ENCODE measurements around the gene CASP9. TPM values are rescaled to one million over a fixed set of nuclear protein-coding genes. Genes with fewer than 3 reads are reported as not detected.
"Not testable (repeated sequence)": the region's sequence is repeated elsewhere in the genome, so short reads cannot be mapped to it uniquely, and the experiment has no call there.

Gene CASP9
- total RNA-seq, 1 donor from 2014 or later: 8.5 TPM

GRCh38 chr1:15522551-15522950 lies 1.5 kb downstream of the CASP9 start:
- H3K36me3 Mint-ChIP-seq (ENCODE audit: low read depth, unreplicated experiment): no peaks in the 10 kb centered on the region
- H3K9me3 Mint-ChIP-seq (ENCODE audit: unreplicated experiment): no peaks in the 10 kb centered on the region
- no peak overlapping the region for H3K27ac Mint-ChIP-seq (ENCODE audit: unreplicated experiment)
- H4K20me1 ChIP-seq (ENCODE audit: insufficient read depth, low read length): peaks cover 4% of the 10 kb centered on the region
- no peak overlapping the region for H3K4me3 Mint-ChIP-seq (ENCODE audit: unreplicated experiment)
- no peaks in the 10 kb centered on the region for H3K36me3 ChIP-seq (ENCODE audit: insufficient read depth, low read length)
- H3K27ac ChIP-seq (ENCODE audit: low read depth, low read length): no peak overlapping the region
- H3K4me3 ChIP-seq (ENCODE audit: insufficient read depth, low read depth, low read length): no peak overlapping the region
- H3K4me1 ChIP-seq (ENCODE audit: insufficient read depth, low read length): peaks cover 17% of the 10 kb centered on the region
- peaks cover 6% of the 10 kb centered on the region for H3K79me2 ChIP-seq (ENCODE audit: insufficient read depth, low read length)
- H3K4me2 ChIP-seq (ENCODE audit: low read length): no peak overlapping the region
- no peak for TF ChIP-seq EZH2 (IDR thresholded peaks at IDR 0.05; ENCODE audit: insufficient read depth, low read length)
- TF ChIP-seq CTCF (IDR thresholded peaks at IDR 0.05; ENCODE audit: insufficient read depth, low read depth, low read length): no peak
- no peak overlapping the region for H3K9ac ChIP-seq (ENCODE audit: low read length)
- FAIRE-seq (no peak), DNase-seq (ENCODE audit: low read depth) (no peak)
- H3K27me3 ChIP-seq (ENCODE audit: insufficient read depth, low read length): no peaks in the 10 kb centered on the region
- no peak overlapping the region for H2AFZ ChIP-seq (ENCODE audit: low read depth, low read length)
- no peaks in the 10 kb centered on the region for H3K9me3 ChIP-seq (ENCODE audit: insufficient read depth, low read depth, low read length)
- no peaks in the 10 kb centered on the region for H3K27me3 Mint-ChIP-seq (ENCODE audit: low read depth, unreplicated experiment)
- H3K4me1 Mint-ChIP-seq (ENCODE audit: low read depth, unreplicated experiment): peaks cover 6% of the 10 kb centered on the region

- not testable (repeated sequence) for H3K9me3 Mint-ChIP-seq (ENCODE audit: unreplicated experiment); H3K9ac ChIP-seq (ENCODE audit: low read length); H3K9me3 ChIP-seq (ENCODE audit: insufficient read depth, low read depth, low read length); FAIRE-seq; DNase-seq (ENCODE audit: low read depth); H3K36me3 Mint-ChIP-seq (ENCODE audit: low read depth, unreplicated experiment); H3K4me1 Mint-ChIP-seq (ENCODE audit: low read depth, unreplicated experiment); H2AFZ ChIP-seq (ENCODE audit: low read depth, low read length); H4K20me1 ChIP-seq (ENCODE audit: insufficient read depth, low read length); H3K27ac ChIP-seq (ENCODE audit: low read depth, low read length); H3K27me3 Mint-ChIP-seq (ENCODE audit: low read depth, unreplicated experiment); H3K27ac Mint-ChIP-seq (ENCODE audit: unreplicated experiment); H3K36me3 ChIP-seq (ENCODE audit: insufficient read depth, low read length); H3K79me2 ChIP-seq (ENCODE audit: insufficient read depth, low read length); H3K27me3 ChIP-seq (ENCODE audit: insufficient read depth, low read length); H3K4me3 Mint-ChIP-seq (ENCODE audit: unreplicated experiment); H3K4me2 ChIP-seq (ENCODE audit: low read length); H3K4me3 ChIP-seq (ENCODE audit: insufficient read depth, low read depth, low read length)
- H3K4me1 ChIP-seq (ENCODE audit: insufficient read depth, low read length): peaks cover 13% of the 10 kb centered on the region
Observed at GRCh38 chr1:15521206-15521906, 2.7 kb downstream of the CASP9 start.

GRCh38 chr1:15519625-15520024 lies 4.4 kb downstream of the CASP9 start:
- H3K4me3 ChIP-seq (ENCODE audit: insufficient read depth, low read depth, low read length): no peak overlapping the region
- H3K9ac ChIP-seq (ENCODE audit: low read length): no peak overlapping the region
- H4K20me1 ChIP-seq (ENCODE audit: insufficient read depth, low read length): no peaks in the 10 kb centered on the region
- no peaks in the 10 kb centered on the region for H3K4me1 ChIP-seq (ENCODE audit: insufficient read depth, low read length)
- H3K9me3 ChIP-seq (ENCODE audit: insufficient read depth, low read depth, low read length): no peaks in the 10 kb centered on the region
- FAIRE-seq (no peak), DNase-seq (ENCODE audit: low read depth) (no peak)
- Mint-ChIP-seq H3K4me3 (ENCODE audit: unreplicated experiment) (no peak overlapping the region), H3K27ac (ENCODE audit: unreplicated experiment) (no peak overlapping the region), H3K4me1 (ENCODE audit: low read depth, unreplicated experiment) (peaks cover 4% of the 10 kb centered on the region), H3K27me3 (ENCODE audit: low read depth, unreplicated experiment) (no peaks in the 10 kb centered on the region), H3K36me3 (ENCODE audit: low read depth, unreplicated experiment) (peaks cover 3% of the 10 kb centered on the region), H3K9me3 (ENCODE audit: unreplicated experiment) (no peaks in the 10 kb centered on the region)
- TF ChIP-seq EZH2 (IDR thresholded peaks at IDR 0.05; ENCODE audit: insufficient read depth, low read length) (no peak), CTCF (IDR thresholded peaks at IDR 0.05; ENCODE audit: insufficient read depth, low read depth, low read length) (no peak)
- H2AFZ ChIP-seq (ENCODE audit: low read depth, low read length): no peak overlapping the region
- H3K79me2 ChIP-seq (ENCODE audit: insufficient read depth, low read length): no peaks in the 10 kb centered on the region
- H3K36me3 ChIP-seq (ENCODE audit: insufficient read depth, low read length): no peaks in the 10 kb centered on the region
- no peak overlapping the region for H3K4me2 ChIP-seq (ENCODE audit: low read length)
- H3K27ac ChIP-seq (ENCODE audit: low read depth, low read length): no peak overlapping the region
- no peaks in the 10 kb centered on the region for H3K27me3 ChIP-seq (ENCODE audit: insufficient read depth, low read length)
